ENCODE measurements around the gene FUT9. TPM values are rescaled to one million over a fixed set of nuclear protein-coding genes. Genes with fewer than 3 reads are reported as not detected.

FUT9 gene
- total and polyA plus RNA-seq, 2 of the 8 experiments (the other 6 are each of a cell fraction or from before 2014, with no cell fraction given): 0.85 to 4.9 TPM

DNA sequence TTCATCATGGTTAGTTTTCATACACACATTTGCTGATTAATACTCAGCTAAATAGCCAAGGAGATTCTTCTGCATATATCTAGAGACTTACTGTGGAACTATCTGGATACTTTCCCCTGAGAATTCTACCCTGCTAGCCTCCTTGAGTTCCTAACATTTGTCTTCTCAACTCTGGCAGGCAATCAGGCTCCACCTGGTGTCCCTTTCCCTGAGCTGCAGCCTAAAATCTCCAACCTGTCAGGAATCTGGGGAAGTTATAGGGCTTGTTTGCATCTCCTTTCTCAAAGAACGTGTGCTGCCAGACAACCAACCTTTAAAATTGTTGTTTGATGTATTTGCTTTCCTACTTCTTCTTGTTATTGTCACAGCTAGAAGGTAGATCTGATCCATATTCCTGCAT lies 73.4 kb downstream of the FUT9 start:
- POLR2A ChIA-PET (ENCODE audit: partially characterized antibody): interaction anchor here (1.2 kb wide), 1 partner anchor 13 kb away, joined by 3 read pairs; no protein-coding TSS in a partner anchor

More for the DNA sequence above, 73.4 kb downstream of the FUT9 start:
- Histone ChIP-seq H3K4me1 (replicated peaks in 1 of 4; ENCODE audit: control insufficient read depth in 3 of 4, insufficient read depth in 4 of 4, low read length in 3 of 4) (no peaks in the 10 kb centered on the region; a peak in 1 of 7 replicates), H3K56ac (replicated peaks; ENCODE audit: insufficient read length, low read depth, low read length) (no peak overlapping the region), H4K8ac (ENCODE audit: extremely low read depth, insufficient read depth, low read length) (no peak overlapping the region), H3K9ac (replicated peaks in 1 of 4; ENCODE audit: extremely low read depth in 1 of 4, low read depth in 3 of 4, low read length in 3 of 4) (no peak overlapping the region), H2BK12ac (ENCODE audit: low read depth, low read length) (no peak overlapping the region), H3K9me3 (ENCODE audit: insufficient read depth in 2 of 2, low read depth in 1 of 2, low read length in 1 of 2) (no peaks in the 10 kb centered on the region), H4K20me1 (replicated peaks in 1 of 2; ENCODE audit: control insufficient read depth in 1 of 2, insufficient read depth in 2 of 2, low read length in 2 of 2) (no peaks in the 10 kb centered on the region), H2BK15ac (ENCODE audit: low read length) (no peak overlapping the region), H2AK5ac (ENCODE audit: low read depth, low read length) (no peak overlapping the region), H2BK20ac (ENCODE audit: low read length) (no peak overlapping the region), H3K36me3 (ENCODE audit: control insufficient read depth in 2 of 4, insufficient read depth in 4 of 4, low read length in 3 of 4) (no peaks in the 10 kb centered on the region), H3K14ac (ENCODE audit: insufficient read length) (no peak overlapping the region), H2BK5ac (ENCODE audit: low read depth, low read length) (no peak overlapping the region), H3K4ac (replicated peaks; ENCODE audit: insufficient read length, low read depth, low read length) (no peak overlapping the region), H3K27ac (ENCODE audit: low read depth, low read length) (no peak overlapping the region), H3K23ac (ENCODE audit: insufficient read length) (no peak overlapping the region), H2BK120ac (replicated peaks; ENCODE audit: low read depth, low read length) (no peak overlapping the region), H3K4me2 (ENCODE audit: insufficient read depth in 1 of 2, low read depth in 2 of 2, low read length in 2 of 2) (no peak overlapping the region), H4K5ac (ENCODE audit: insufficient read length, low read depth, low read length) (no peak overlapping the region), H3K18ac (ENCODE audit: extremely low read depth, low read length) (no peak overlapping the region), H3K79me2 (ENCODE audit: control insufficient read depth in 1 of 2, insufficient read depth in 2 of 2, low read length in 2 of 2) (no peaks in the 10 kb centered on the region), H3K23me2 (ENCODE audit: low read depth, low read length) (no peaks in the 10 kb centered on the region), H4K91ac (replicated peaks; ENCODE audit: insufficient read length, low read length) (no peak overlapping the region), H2AFZ (ENCODE audit: low read length) (no peak overlapping the region), H3K4me3 (ENCODE audit: extremely low read depth in 1 of 4, insufficient read depth in 2 of 4, low read depth in 3 of 4, low read length in 4 of 4) (no peak overlapping the region), H3K79me1 (ENCODE audit: low read depth, low read length) (no peaks in the 10 kb centered on the region), H3K27me3 (replicated peaks in 1 of 4; ENCODE audit: control insufficient read depth in 3 of 4, extremely low read depth in 1 of 4, insufficient read depth in 3 of 4, low read length in 3 of 4) (no peaks in the 10 kb centered on the region)
- TF ChIP-seq CEBPB (IDR thresholded peaks at IDR 0.05; ENCODE audit: low read depth, low read length) (no peak), SP2 (IDR thresholded peaks at IDR 0.05; ENCODE audit: low read length) (no peak), RAD21 (IDR thresholded peaks at IDR 0.05 in 1 of 2, conservative IDR thresholded peaks at IDR 0.05 in 1 of 2; ENCODE audit: low read depth in 2 of 2, low read length in 2 of 2) (peak; percentile 76 to 84)
- TF ChIP-seq, protein P1, sequence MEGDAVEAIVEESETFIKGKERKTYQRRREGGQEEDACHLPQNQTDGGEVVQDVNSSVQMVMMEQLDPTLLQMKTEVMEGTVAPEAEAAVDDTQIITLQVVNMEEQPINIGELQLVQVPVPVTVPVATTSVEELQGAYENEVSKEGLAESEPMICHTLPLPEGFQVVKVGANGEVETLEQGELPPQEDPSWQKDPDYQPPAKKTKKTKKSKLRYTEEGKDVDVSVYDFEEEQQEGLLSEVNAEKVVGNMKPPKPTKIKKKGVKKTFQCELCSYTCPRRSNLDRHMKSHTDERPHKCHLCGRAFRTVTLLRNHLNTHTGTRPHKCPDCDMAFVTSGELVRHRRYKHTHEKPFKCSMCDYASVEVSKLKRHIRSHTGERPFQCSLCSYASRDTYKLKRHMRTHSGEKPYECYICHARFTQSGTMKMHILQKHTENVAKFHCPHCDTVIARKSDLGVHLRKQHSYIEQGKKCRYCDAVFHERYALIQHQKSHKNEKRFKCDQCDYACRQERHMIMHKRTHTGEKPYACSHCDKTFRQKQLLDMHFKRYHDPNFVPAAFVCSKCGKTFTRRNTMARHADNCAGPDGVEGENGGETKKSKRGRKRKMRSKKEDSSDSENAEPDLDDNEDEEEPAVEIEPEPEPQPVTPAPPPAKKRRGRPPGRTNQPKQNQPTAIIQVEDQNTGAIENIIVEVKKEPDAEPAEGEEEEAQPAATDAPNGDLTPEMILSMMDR (IDR thresholded peaks at IDR 0.05; ENCODE audit: control extremely low read depth in 1 of 3, insufficient read depth in 1 of 3, low read depth in 1 of 3, low read length in 3 of 3): peak; percentile 59 to 78 (median 62)
- FAIRE-seq (peak; percentile 90), DNase-seq (ENCODE audit: low read depth in 1 of 2, low spot score in 2 of 2) (peak in 1 of 2 experiments; percentile 29)
- 52% methylated on average over 1 of the region's 1 CpG; no CpG with 5 or more reads in 1 of the 2 experiments for WGBS, 2 experiments (ENCODE audit: extremely low coverage in 1 of 2, insufficient coverage in 1 of 2, insufficient read length in 1 of 2, insufficient replicate concordance in 2 of 2, low coverage in 1 of 2, low lambda C conversion rate in 2 of 2, missing lambda C conversion rate in 1 of 2)
- CTCF ChIA-PET (ENCODE audit: partially characterized antibody): interaction anchor here (0.6 to 2.3 kb wide), 23 partner anchors 8 to 716 kb away, joined by 3 to 14 read pairs (median 3); no protein-coding TSS in a partner anchor
